C1 segment of cervical spinal cord (tissue), 14 donors: Measurements from ENCODE around the gene MINPP1.
"Not testable (repeated sequence)": the region's sequence is repeated elsewhere in the genome, so short reads cannot be mapped to it uniquely, and the experiment has no call there.

ENCODE experiments used
- DNase-seq, 14 donors: peaks; one replicate each; lab custom pipeline; 2025; lab: John Stamatoyannopoulos, UW

Gene MINPP1

GRCh38 chr10:87504640-87505365, at the start of gene MINPP1:
MINPP1 (plus strand) TSS chr10:87504893; CDS start chr10:87504916, 23 bp downstream.
- peak in 13 of 14 donors; percentile 30 to 86 (median 75) for DNase-seq

- DNase-seq: not testable (repeated sequence)
Measured at GRCh38 chr10:87456586-87457220, 48.0 kb upstream of the MINPP1 start.

- DNase-seq: not testable (repeated sequence)
Measured at GRCh38 chr10:87461751-87462150, 42.9 kb upstream of the MINPP1 start.

GRCh38 chr10:87466849-87467248, 37.8 kb upstream of the MINPP1 start:
- not testable (repeated sequence) for DNase-seq

- DNase-seq: not testable (repeated sequence)
Measured at GRCh38 chr10:87488733-87489132, 16.0 kb upstream of the MINPP1 start.

GRCh38 chr10:87490285-87490684, 14.4 kb upstream of the MINPP1 start:
- not testable (repeated sequence) for DNase-seq

GRCh38 chr10:87492450-87492849, 12.2 kb upstream of the MINPP1 start:
- not testable (repeated sequence) for DNase-seq

- not testable (repeated sequence) for DNase-seq
Measured at GRCh38 chr10:87495446-87495845, 9.2 kb upstream of the MINPP1 start.

GRCh38 chr10:87497386-87497785, 7.3 kb upstream of the MINPP1 start:
- DNase-seq: not testable (repeated sequence)

GRCh38 chr10:87498106-87498789, 6.4 kb upstream of the MINPP1 start:
- not testable (repeated sequence) for DNase-seq

- DNase-seq: no peak
Measured at GRCh38 chr10:87500646-87501048, 4.0 kb upstream of the MINPP1 start.

- DNase-seq: no peak
Measured at GRCh38 chr10:87503401-87503800, 1.3 kb upstream of the MINPP1 start.

GRCh38 chr10:87503886-87504285, 807 bp upstream of the MINPP1 start:
- DNase-seq: no peak

GRCh38 chr10:87504307-87504639, 420 bp upstream of the MINPP1 start:
- DNase-seq: no peak

- peak in 13 of 14 donors; percentile 5 to 63 (median 42) for DNase-seq
Measured at GRCh38 chr10:87505366-87506111, 846 bp downstream of the MINPP1 start.

- no peak for DNase-seq
Measured at GRCh38 chr10:87506956-87507355, 2.3 kb downstream of the MINPP1 start.

- no peak for DNase-seq
Measured at GRCh38 chr10:87507879-87508483, 3.3 kb downstream of the MINPP1 start.

GRCh38 chr10:87508837-87509236, 4.1 kb downstream of the MINPP1 start:
- DNase-seq: no peak

- no peak for DNase-seq
Measured at GRCh38 chr10:87510025-87510424, 5.3 kb downstream of the MINPP1 start.

GRCh38 chr10:87511526-87511925, 6.8 kb downstream of the MINPP1 start:
- no peak for DNase-seq

GRCh38 chr10:87518937-87519336, 14.2 kb downstream of the MINPP1 start:
- DNase-seq: no peak
